Activated CD4-positive, CD25-positive, alpha-beta regulatory T cell (primary cell): Measurements from ENCODE around the gene ACOX2.
"Not testable (repeated sequence)": the region's sequence is repeated elsewhere in the genome, so short reads cannot be mapped to it uniquely, and the experiment has no call there.

ENCODE experiments used
- DNase-seq, 4 experiments: peaks; one replicate each; lab custom pipeline; 2025; lab: John Stamatoyannopoulos, UW

Gene ACOX2

DNA sequence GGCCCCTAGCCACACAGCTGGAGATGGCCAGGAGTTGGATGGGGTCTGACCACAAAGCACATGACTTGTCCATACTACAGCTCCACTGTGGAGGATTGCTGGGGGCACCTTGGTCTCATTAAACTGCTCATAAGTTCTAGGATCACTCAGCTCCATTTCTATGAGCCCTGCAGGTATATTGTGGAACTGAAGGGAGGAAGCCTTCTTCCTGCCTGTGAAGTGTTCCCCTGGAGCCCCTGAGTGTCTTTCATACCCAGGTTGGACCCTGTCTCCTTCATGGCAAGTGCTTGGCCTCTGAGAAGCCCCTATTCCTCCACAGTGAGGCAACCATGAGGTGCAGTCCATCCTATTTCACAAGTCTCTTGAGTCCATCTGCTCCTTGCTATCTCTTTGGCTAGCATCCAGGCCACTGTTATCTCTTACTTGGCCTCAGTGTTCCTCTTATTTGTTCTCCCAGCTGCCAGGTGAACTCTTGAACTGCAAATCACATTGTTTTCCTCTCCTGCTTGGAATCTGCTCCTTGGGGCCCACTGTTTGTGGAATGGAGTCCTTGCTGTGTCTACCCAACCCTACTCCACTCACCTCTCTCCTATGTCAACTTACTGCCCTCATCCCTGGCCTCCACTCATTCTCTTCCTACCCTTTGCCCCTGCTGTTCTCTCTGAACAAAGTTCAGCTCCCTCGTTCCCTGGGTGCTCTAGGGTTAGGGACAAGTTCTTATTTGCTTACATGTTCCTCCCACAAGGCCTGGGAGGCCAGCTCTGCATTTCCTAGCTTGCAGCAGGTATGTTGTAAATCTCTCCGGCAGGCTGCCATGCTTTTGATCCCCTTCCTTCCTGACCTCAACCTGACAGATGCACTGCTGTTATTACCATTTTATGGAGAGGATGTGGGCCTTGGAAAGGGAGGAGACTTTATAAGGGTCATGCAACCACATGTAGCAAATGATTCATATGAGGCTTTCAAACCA is 1.2 kb downstream of the ACOX2 start:
- no peak for DNase-seq

DNA sequence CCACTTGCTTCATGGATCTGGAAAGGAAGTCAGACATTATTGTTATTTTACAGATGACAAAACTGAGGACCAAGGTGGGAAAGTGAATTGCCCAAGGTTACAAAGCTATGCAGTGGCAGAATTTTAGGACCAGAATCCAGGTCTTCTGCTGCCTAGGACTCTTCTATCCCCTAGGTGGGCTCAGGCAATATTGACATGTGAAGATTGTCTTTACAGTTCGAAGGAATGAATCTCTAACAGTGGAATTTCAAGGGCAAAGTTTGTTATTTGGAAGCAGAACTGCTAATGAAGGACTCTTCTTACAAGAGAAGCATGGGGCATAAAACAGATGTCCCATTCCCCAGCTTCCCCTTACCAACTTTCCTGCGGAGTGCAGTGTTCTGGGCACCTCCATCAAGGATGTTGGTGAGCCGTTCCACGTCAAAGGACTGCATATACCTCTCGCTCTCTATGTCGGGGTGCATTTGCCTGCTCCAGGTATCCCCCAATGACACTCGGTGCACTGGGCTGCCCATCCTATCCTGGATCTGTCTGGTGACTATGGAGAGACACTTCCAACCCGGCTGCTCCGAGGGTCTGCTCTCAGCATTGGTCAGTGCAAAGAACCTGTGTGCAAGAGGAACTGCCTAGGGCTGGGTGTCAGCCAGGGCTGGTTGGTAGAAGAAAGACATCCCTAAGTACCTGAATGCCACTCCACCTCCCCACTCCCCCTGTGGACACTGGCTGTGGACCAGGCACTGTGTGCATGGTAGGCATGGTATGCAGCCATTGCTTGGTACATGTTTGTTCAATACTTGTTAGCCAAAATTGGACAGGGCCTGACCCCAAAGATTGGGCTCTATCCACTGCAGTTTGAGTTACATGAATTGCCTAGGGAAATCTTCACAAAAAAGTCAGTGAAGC is 2.1 kb downstream of the ACOX2 start:
- no peak for DNase-seq

DNA sequence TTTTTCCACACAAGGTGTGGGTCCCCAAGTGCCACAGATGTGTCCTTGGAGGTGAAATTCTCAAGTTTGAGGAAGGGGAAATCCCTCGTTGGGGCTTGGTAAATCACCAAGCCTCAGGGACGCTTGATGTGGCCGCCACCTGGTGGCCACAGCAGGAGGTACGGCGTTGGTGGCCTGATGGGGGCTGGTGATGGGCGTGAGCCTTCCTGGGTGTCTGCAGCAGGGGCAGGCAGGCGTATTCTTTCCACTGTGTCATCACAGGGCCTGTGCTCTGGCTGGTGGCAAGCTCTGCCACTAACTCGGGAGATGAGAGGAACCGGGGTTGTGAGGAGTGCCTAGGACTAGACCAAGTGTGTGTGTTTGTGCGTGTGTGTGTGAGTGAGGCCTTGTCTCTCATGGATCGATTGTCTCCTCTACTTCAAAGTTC is 4.2 kb downstream of the ACOX2 start:
- DNase-seq, result peak; percentile 45 to 60 (median 54)

DNA sequence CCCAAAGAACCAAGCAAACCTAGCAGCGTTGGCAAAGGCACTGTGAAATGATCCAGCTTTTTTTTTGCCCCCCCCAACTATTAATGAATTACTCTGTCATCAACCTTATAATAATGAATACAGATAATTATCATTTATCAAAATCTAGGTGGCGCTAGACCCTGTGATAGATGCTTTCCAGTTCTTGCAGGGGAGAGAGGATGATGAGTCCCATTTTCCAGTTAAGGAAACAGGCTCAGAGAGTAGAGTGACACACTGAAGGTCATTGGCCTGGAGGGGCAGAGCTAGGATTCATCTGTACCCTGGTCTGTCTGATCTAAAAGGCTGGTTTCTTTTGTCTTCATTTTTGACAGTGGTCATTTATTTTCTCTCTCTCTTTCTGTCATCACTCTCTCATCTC is 5.0 kb downstream of the ACOX2 start:
- DNase-seq, result no peak

DNA sequence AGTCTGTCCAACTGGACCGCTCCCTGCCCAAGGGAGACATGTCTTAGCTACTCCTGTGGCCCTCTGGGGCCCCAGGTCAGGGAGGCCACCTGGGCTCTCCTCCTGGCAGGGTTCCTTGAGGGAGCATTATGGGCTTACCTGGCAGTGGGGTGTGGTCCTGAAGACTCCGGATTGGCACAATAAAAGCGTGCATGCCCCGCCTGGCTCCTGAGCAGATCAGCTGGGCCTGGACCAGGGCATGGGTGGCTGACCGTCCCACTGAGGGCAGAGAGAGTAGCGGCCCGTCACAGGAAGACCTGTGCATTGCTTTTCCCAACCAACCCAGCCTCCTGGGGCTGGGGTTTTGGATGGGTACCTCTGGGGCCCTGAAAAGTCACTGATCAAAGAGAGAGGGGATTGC is 5.4 kb downstream of the ACOX2 start:
- no peak for DNase-seq

DNA sequence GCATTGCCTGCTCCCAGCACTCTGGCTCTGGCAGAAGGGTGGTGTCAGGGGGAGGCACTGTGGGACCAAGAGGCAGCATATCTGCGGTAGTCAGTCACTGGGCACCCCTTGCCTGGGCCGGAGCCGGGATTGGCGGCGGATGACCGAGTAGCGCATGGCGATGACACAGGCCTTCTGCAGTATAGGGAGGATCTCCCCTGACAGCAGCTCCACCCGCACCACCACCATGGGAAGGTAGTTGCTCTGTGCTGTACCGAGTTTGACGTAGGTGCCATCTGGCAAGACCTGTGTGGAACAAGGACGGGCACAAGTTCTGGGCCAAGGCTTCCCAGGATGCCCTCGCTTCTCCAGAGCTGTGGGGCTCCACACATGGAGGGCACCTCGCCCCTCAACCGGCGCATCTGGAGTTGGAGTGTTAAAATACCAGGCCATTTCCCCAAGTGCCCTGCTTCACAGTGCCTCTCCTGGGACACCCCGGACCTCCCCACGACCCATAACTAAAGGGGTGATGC is 6.6 kb downstream of the ACOX2 start:
- DNase-seq, result no peak

DNA sequence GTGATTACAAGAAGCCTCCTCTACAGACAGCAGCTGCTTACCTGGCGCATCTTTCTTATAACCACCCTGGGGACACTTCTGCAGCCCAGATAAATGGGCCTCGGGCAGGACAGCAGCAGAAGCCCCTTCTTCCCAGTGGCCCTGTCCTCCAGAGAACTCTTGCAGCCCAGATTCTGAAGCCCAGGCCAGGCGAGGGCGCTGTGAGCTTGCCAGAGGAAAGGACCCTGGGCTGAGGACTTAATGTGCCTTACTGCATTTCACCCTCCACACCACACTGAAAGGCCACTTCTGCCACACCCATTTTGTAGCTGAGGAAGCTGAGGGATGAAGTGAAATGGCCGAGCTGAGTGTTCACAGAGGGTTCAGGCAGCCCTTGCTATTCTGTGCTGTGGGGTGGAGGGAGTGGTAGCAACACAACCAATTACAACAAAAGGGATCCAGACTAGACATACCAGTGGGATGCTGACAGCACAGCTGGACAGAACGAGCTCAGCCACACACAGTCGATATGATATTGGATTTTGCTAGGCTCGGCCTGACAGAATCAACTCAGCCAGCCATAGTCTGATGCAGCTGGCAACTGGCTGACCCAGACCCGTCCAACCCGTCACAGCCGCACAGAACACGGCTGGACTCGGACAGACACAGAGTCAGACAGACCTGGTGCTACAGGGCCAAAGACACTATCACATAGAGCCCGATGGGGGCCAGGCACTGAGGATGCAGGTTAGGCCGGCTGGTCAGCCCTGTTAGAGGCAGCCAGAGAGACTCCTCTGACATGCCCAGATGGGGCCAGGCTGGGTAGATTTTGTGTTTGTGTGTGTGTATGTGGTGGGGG is 7.3 kb downstream of the ACOX2 start:
- DNase-seq, result no peak

DNA sequence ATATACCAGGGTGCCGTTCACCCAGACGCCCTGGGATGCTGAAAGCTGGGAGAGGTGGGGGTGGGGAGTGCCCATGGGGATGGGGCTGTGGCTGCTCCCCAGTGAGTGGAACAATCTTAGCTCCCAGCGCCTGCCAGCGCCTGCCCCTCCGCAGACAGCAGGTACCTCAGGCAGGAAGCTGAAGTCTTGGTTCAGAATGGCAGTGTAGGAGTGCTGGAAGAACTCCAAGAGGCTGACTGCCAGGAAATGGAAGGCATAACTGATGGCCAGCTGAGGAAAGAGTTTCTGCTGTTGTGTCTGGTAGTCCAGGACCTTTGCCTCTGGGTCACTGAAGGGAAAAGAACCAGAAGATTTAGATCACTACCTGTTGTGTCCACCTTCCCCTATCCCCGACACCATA is 8.4 kb downstream of the ACOX2 start:
- no peak for DNase-seq

DNA sequence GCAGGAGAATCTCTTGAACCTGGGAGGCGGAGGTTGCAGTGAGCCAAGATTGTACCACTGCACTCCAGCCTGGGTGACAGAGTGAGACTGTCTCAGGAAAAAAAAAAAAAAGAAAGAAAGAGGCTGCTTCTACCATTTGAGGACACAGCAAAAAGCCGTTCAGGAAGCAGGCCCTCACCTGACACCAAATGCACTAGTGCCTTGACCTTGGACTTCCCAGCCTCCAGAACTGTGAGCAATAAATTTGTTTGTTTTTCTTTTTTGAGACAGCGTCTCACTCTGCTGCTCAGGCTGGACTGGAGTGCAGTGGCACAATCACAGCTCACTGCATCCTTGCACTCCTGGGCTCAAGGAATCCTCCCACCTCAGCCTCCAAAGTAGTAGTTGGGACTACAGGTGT is 9.6 kb downstream of the ACOX2 start:
- DNase-seq, result not testable (repeated sequence)

DNA sequence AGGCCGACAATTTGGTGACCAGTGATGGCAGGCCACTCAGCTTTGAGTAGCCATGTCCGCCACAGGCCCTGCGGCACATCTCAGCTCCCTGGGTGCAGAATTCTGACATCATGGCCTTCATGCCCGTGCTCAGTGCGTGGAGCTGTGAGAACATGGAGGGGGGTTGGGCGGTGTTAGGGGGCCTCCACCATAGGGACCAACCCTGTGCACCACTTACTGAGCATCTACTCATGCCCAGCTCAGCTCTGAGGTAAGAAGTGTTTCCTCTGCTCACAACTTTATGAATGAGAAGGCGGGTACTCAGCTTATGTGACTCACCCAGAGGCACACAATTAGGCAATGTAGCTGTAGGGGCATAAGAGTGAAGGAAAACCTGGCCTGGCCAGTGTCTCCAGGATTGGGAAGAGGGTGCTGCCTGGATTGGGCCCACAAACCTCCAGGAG is 10.5 kb downstream of the ACOX2 start:
- DNase-seq, result no peak

DNA sequence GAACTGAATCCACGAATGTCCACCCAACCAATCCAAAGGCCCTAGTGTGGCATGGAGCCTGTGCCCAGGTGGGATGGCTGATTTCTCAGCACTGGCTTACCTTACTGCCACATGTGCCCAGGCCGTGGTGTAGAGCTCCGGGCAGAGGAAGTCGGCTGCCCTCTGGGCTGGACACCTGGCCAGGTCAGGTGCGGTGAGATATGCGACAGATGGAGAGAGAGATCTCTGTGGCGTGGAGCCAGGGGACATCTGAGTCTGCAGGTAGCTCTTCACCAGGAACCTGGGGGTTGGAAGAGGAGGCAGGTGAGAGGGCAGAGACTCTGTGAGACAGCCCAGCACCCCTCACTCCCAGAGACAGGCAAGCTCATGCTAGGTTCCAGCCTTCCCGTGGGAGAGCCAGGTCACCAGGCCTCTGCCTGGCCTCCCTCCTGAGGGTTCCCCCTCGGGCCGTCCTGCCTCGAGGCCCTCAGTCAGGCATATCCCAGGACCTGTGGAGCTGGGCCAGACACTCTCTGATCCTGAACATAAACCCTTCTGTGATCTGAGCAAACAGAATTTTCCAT is 12.6 kb downstream of the ACOX2 start:
- DNase-seq, result no peak

DNA sequence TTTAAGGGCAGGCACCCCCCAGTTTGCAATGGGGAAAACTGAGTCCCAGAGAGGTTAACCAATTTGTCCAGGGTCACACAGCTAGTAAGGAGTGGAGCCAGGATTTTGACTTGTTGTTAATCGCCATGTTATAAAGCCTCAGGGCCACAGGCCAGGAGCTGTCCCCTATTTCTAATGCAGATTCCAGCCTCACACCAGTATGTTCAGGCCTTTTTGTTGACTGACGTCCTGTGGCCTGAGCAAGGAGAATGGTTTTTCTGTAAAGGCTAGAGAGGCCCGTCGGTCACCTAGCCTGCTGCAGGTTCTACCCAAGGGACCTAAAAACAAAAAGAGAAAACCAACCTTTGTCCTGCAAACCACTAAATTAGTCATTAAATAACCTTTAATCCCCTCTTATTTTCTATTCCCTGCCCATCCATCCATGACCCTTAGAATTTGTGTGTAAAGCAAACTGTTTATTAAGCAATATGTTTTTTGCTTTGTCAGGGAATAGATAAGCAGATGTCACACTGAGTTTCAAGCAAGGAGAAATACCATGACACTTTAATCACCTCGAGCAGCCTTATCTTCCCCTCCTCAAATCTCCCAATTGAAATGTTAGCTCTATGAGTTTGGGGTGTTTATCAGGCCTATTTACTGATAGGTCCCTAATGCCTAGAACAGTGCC is 14.1 kb downstream of the ACOX2 start:
- no peak for DNase-seq

DNA sequence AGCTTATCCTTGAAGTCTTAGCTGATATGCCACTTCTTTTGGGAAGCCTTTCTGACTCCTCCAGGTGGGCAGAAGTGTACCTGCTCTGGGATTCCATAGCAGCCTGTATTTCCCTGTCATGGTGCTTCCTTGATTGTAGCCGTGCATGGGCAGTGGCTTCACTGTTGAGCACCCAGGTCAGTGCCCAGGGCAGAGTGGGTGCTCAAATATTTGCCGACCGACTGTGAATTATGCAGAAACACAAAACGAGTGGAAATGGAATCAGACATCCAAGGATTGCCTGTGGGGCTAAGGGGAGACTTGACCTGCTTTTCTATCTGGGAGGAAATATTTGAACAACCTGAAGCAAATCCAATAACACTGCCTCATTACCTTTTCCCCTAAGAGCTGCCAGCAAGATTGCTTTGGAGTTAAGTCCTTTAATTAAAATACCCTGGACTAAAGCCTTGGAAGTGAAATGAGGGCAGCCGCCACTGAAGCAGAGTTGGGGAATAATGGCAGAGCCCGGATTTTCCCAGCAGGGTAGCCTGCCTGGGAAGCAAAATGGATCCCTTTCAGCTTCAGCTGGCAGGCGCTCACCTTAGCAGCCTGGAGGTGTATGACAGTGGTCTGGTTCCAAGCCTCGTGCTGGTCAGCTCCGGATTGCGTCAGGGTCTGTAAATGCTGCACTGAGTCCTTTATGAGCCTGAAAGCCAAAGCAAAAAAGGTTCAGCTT is 14.9 kb downstream of the ACOX2 start:
- DNase-seq, result no peak

DNA sequence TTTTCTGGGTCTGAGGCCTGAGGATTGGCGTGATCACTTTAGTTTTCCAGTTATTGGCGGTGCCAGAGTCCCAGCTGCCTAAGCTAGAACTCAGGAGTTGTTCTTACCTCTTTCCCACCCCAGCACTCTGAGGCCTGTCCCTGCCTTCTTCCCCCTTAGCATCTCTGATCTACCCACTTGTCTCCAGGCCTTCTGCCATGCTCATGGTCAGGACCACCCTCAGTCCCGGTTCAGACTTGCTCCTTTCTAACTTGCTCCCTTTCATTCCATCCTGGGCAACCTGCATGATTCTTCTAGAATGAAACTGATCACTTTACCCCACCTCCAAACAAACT is 15.7 kb downstream of the ACOX2 start:
- no peak for DNase-seq

DNA sequence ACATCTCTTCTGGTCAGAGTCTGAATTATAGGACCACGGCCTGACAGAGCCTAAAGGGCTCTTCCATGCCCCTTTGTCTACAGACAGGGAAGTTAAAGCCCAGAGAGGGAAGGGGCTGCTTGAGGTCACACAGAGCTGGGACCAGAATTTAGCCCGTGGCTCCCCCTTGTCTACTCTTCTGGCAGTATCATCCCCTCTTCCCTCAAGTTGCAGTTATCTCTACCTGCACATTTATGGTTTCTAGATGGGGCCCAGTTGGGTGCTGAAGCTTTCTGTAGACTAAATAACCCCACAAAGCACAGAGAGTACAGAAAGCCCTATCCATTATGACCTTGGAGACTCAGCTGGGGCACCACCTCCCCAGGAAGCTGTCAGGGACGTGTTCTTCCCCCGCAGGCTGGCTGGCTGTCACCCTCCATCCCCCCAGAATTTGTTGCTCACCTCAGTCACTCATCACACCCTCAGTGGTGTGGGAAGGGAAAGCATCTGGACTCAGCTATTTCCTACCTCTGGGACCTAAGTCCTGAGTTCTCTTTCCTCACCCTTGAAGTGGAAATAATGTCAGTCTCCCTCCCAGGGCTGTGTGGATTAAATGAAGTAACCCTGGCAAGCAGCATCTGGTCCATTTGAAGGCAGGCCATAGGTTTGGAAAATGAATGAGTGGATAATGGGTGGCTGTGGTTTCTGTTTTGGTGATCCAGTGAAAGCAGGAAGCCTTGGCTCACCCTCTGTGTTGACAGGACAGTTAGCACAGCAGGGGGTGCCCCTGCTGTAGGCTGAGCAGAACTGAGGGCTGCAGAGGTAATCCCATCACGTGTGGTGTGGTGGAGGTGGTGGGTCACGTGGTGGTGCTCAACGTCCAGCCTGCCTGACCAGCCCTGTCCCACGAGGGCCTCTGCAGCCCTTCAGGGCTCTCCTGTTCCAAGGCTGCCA is 16.3 kb downstream of the ACOX2 start:
- DNase-seq, result no peak

DNA sequence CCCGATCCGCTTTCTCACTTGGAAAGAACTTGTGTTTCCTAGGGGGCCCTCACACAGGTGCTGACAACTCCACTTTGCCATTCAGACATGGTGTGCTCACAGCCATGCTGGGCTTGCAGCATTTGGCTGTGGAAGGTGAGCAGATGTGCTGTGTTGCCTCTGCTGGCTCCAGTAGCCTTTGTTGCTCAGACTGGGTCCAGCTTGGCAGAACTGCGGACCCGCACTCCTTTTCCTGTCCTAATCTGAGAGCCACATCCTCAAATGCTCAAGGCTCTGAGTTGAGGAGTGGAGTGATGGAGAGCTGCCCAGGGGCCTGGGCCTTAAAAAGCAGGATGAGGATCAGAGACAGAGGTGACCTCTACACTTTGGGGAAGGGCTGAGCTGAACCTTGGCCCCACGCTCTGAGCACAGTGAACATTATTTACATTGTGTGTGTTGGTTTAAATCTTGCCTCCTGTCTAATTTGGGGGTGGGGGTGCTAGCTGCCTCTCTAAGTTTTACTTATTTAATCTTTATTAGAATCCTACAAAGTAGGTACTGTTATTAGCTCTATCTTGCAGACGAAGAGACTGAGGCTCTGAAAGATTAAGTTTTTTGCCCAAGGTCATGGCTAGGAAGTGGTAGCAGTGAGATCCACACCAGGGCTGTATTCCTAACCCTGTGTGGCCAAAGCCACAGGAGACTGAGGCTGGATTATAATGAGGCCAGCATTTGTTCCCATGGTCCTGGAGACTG is 17.2 kb downstream of the ACOX2 start:
- DNase-seq, result no peak

DNA sequence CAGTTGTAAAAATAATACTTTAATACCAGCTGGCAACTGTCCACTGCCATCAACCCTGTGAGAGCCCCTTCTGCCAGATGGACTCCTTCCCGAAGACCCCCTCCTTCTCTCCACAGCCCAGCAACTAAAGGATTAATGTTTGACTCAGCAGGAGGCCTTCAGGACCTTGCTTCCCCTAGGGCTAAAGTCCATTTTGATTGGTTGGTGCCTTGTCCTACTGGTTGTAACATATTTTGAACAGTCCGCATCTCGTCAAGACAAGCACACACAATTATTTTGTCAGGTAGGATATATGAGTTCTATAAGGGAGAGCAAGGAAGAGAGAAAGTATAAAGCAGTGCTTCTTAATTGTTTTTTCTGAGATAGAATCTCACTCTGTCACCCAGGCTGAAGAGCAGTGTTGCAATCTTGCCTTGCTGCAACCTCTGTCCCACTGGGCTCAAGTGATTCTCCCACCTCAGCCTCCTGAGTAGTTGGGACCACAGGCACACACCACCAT is 18.6 kb downstream of the ACOX2 start:
- no peak for DNase-seq

DNA sequence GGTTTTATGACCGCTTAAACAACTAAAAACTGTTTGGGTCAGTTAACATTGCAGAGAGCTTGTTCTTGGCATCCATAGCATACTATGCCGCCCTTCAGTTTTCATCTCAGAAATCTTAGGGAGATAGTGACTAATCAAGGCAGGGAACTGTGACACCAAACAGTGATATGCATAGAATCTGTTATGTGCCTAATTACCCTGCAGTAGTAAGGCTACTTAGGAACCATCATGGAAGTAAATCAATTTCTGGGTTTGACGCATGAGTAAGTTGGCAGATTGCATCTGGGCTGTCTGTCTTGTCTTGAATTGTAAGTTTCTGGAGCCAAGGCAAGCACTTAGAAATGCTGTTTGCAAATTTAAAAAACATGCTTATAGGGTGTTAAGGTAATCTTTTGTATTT is 22.6 kb downstream of the ACOX2 start:
- no peak for DNase-seq
